GM19395 (cell line): ENCODE results near the gene FAM78A.

ENCODE experiments used
- ATAC-seq: cut with Tn5 transposase; IDR thresholded peaks from one replicate; pipeline ENCODE4 v1.9.1; 2021; ENCODE audit warnings: mild to moderate bottlenecking, moderate library complexity; ENCODE audit not compliant: unreplicated experiment

The FAM78A gene

DNA sequence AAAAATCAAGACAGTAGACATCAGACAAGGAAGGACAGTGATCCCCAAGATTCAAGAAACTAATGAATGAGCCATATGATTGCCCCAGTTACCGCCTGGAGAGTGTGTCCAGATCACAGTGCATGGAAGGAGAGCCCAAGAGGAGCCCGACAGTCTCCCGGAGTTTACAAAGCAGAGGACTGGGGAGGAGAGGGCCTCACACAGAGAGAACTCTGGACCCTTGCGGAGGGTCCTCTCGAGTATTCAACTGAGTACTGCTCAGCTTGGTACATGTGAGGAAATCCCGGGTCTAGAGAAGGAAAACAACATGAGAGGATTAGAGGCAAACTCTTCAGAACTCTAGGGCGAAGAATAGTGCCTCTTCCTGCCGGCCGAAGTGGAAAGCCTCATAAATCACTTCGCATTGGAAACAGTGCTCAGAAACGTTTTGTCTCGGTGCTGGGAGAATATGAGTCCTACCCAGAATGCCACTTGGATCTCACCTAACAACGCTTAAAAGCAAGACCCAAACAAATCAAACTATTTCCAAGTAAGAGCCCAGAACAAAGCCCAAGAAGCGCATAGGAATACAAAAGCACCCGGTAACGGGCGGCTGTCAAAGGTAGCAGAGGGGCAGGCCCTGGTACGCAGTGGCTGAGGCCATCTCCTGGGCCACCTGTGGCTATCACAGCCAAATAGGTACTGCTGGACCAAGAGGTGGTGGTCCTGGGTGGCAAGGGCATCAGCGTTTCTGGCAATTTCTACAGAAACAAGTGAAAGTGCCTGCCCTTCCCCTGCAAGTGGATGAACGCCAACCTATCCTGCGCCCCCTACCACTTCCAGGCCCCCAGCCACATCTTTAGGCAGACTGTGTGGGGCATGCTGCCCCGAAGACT is 36.0 kb downstream of the FAM78A start:
- no peak for ATAC-seq

GRCh38 chr9:131239161-131239975 is 36.9 kb downstream of the FAM78A start:
- no peak for ATAC-seq

- ATAC-seq = peak; percentile 23
Measured at GRCh38 chr9:131238402-131239021, 37.8 kb downstream of the FAM78A start.

DNA sequence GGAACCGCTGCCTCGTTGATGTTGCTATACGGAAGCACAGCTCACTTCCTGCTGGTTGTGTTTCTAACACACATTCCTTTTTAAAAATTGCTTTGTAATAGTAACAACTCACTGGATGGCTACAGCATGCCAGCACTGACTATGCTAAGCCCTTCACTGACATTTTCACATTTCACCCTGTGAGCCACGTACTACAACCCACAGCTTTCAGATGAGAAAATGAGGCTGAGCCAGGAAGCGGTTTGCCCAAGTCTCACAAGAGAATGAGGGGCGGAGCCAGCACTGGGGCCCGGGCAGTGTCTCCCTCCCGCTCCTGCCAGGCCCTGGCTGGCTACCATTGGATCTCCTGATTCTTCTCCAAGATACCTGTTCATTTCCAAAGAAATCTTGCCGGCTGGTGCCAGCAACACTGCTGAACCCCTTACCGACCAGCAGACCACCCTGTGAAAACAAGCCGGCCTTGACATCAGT is 38.3 kb downstream of the FAM78A start:
- peak; percentile 88 for ATAC-seq

- no peak for ATAC-seq
Measured at GRCh38 chr9:131237291-131237690, 39.0 kb downstream of the FAM78A start.

DNA sequence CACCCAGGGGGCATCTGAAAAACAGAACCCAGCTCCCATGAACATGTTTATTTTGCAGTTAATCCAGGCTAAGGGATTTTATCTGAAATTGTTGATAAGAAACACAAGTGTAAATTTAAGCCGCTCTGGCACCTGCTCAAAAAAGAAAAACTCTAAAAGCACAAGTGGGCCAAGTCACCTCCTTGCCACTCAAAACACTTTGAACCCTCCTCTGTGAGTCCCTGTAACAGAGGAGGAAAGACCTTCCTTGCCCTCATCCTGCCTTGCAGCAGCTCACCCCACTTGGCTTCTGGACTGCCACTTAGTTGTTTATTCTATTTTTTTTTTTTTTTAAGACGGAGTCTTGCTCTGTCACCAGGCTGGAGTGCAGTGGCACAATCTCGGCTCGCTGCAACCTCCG is 39.5 kb downstream of the FAM78A start:
- ATAC-seq = no peak

DNA sequence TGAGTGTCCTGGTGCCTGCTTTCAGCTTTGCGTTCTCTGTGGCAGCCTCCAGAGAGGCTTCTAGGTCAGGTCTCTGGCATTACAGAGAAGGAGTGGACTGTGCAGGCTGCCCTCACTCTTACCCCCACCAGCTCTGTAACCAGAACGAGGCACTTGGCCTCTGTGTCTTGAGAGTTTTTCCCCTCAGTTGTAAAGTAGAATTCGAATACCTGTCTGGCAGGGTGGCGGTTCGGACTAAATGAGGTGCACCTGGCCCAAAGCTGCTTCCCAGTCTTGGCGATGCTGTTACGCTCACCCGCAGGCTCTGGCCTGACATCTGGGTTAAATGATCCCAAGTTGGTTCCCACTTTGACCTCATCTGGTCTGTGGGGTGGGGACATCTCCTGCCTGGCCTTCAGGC is 40.1 kb downstream of the FAM78A start:
- no peak for ATAC-seq

DNA sequence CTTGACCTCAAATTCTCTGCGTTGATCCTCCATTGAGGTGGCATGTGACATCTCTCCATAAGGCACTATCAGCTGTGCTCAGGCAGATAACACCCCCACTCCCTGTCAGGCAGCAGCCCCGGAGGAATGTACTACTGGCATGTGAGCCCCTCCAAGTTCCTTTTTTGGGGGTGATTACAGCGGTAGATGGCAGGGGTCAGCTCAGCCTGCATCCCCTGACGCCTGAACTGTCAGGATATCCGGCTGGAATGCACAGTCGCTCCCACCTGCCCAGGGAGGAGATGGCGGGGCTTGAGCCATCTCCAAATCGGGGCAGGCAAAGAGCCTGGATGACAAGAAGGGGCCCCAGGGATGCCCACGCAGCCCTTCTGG is 40.8 kb downstream of the FAM78A start:
- ATAC-seq = no peak

DNA sequence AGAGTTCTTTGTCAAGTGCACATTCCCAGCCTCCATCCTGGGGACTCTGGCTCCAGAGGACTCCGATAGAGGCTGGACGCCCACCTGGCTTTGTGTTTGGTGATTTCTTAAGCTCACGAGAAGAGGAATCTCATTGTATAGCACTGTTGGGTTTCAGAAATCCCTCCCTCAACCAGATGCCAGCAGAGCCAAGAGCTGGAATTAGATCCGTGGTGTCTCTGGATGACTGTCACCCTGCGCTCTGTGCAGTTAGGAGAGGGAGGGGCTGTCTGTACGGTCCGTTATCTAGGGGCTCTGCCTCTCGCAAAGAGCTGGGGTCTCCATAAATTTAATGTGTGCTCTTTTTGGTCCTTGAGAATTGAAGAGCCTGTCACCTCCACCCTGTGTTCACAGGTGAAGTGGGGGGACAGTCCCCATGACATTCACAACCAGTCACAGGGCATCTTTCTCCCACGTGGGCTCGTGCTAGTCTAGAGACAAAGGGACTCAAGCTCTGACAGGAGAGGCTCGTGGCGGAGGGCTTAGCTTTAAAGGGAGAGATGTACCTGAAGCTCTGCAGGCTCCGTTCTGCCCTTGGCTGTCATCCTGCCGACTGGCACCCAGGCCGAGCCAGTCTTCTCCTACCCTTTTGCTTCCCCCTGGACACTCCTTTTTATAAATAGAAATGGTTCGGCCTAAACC is 41.4 kb downstream of the FAM78A start:
- no peak for ATAC-seq

DNA sequence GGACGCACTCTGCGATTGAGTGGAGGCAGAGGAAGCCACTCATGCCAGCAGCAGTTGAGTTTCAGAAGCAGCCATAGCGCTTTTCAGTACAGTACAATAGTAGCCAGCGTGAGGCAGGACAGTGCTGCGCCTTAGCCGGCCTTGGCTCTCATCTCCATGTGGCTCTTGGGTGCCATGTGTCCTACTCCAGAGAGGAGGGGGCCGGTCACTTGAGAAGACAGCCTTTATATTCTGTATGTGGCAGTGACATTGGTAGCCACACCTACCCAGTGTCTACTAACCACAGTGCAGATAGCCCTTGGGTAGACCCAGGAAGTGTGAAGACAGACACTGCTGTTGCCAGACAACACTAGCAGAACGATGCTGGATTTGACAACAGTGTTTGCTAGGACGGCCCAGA is 42.3 kb downstream of the FAM78A start:
- no peak for ATAC-seq

DNA sequence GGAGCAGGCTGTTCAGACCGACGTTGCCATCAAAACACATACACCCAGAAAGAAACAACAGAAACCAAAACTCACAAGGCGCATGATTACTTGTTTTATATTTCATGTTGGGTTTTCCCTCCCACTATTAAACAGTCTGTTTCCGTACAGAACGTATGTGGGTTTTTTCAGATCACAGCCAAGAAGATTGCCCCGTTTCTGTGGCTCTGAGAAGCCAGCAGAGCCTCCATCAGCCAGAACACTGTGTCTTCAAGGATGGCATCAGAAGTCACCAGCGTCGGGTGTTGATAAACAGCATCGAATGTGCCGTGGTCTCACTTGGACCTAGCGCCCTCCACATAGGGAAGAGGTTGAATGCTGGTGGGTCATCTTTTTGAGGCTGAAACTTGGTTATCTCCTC is 42.8 kb downstream of the FAM78A start:
- no peak for ATAC-seq

- ATAC-seq = no peak
Measured at GRCh38 chr9:131228988-131229387, 47.3 kb downstream of the FAM78A start.

GRCh38 chr9:131227959-131228460 is 48.3 kb downstream of the FAM78A start:
- ATAC-seq = no peak

- no peak for ATAC-seq
Measured at GRCh38 chr9:131227112-131227958, 49.0 kb downstream of the FAM78A start.

GRCh38 chr9:131226226-131226625 is 50.1 kb downstream of the FAM78A start:
- ATAC-seq = no peak

GRCh38 chr9:131222460-131222859 is 53.9 kb downstream of the FAM78A start:
- ATAC-seq = no peak

DNA sequence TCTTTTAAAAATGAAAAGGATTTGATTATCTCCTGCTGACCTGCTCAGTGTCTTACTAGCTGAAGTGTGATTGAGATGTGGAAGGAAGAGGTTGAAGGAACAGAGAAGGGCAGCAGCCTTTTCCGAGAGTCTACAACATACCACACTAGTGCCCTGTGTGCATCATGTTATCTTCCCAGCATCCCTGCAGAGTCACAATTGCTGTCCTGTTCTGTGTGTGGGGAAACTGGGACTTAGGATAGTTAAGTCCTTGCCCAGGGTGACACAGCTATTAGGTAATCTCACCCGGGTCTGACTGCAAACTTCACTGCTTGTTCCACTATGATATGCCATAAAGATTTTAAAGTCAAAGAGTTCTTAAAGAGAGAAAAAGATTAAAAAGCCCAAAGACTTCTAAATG is 55.8 kb downstream of the FAM78A start:
- ATAC-seq = no peak

- no peak for ATAC-seq
Measured at GRCh38 chr9:131218370-131218769, 57.9 kb downstream of the FAM78A start.

DNA sequence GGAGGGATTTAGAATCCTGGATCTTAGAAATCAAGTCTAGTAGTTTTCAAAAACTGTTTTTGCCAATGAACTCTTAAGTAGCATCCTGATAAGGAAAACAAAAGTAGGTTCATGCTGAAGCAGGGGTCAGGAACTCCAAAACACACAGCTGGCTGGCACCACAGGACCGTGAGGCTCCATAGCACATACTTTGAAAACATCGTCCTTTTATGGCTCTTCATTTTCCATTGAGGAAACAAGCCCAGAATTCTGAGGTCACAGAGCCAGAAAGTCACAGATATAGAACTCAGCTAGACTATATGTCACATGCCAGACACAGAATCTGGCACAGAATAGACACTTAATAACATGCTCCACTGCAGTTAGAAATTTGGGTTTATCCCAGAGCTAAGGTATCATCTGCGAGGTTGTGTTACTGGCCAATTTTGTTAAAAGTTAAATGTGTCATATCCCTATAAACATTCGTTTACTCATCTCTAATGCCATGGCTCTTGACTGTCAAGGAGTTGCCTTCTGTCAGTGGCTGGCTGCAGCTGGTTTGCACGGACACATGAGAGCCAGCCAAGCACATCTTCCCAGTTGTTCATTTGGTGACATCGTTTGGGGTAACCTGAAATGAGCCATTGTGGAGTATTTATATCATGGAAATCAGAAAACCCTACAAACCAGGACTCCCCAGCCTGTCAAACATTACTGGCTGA is 58.8 kb downstream of the FAM78A start:
- no peak for ATAC-seq
